A549 treated with AZD9567 at 1 μM for 4 hours (cell line): Measurements from ENCODE around the gene ADAM15. TPM values are rescaled to one million over a fixed set of nuclear protein-coding genes. Genes with fewer than 3 reads are reported as not detected.

ENCODE experiments used
- total RNA-seq: library from RNA; stranded (reverse); fragments of 200-300 nt; extraction: Qiagen RNA extraction; gene quantifications from 5 replicates; pipeline ENCODE4 v1.2.3, GENCODE V29; 2022; ENCODE audit not compliant: insufficient read depth

ADAM15 gene, protein sequence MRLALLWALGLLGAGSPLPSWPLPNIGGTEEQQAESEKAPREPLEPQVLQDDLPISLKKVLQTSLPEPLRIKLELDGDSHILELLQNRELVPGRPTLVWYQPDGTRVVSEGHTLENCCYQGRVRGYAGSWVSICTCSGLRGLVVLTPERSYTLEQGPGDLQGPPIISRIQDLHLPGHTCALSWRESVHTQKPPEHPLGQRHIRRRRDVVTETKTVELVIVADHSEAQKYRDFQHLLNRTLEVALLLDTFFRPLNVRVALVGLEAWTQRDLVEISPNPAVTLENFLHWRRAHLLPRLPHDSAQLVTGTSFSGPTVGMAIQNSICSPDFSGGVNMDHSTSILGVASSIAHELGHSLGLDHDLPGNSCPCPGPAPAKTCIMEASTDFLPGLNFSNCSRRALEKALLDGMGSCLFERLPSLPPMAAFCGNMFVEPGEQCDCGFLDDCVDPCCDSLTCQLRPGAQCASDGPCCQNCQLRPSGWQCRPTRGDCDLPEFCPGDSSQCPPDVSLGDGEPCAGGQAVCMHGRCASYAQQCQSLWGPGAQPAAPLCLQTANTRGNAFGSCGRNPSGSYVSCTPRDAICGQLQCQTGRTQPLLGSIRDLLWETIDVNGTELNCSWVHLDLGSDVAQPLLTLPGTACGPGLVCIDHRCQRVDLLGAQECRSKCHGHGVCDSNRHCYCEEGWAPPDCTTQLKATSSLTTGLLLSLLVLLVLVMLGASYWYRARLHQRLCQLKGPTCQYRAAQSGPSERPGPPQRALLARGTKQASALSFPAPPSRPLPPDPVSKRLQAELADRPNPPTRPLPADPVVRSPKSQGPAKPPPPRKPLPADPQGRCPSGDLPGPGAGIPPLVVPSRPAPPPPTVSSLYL
- total RNA-seq = 55.7 to 115 TPM (median 104 TPM) in 5 replicates

DNA sequence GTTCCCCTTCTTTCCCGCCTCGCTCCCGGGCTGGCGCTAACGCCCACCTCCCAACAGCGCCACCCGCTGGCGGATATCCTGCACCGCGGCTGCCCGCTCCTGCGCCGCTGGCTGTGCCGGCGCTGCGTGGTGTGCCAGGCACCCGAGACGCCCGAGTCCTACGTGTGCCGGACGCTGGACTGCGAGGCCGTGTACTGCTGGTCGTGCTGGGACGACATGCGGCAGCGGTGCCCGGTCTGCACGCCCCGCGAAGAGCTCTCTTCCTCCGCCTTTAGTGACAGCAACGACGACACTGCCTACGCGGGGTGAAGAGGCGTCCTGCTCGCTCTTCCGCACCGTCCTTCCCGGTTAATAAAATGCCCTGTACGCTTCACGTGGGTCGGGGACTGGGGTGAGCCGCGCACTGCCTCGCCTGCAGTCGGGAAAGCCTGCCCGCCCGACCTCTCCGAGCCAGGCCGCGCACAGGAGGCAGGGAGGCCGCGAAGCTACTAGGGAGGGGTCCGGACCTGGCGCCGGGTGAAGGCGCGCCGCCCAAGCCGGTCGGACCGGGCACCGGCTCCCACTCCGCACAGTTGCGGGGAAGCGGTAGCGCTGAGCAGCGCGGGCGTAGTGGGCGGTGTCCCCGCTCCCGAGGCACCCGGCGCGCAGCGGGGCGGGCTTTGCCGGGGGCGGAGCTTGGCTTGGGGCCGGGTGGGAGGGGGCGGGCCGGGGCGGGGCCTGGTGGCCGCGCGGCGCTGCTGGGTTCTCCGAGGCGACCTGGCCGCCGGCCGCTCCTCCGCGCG, at the start of gene ADAM15:
ADAM15 (plus strand) TSS at position 757 of the 782 bp plus-strand sequence. CDS start 71 bp downstream, outside the sequence.

DNA sequence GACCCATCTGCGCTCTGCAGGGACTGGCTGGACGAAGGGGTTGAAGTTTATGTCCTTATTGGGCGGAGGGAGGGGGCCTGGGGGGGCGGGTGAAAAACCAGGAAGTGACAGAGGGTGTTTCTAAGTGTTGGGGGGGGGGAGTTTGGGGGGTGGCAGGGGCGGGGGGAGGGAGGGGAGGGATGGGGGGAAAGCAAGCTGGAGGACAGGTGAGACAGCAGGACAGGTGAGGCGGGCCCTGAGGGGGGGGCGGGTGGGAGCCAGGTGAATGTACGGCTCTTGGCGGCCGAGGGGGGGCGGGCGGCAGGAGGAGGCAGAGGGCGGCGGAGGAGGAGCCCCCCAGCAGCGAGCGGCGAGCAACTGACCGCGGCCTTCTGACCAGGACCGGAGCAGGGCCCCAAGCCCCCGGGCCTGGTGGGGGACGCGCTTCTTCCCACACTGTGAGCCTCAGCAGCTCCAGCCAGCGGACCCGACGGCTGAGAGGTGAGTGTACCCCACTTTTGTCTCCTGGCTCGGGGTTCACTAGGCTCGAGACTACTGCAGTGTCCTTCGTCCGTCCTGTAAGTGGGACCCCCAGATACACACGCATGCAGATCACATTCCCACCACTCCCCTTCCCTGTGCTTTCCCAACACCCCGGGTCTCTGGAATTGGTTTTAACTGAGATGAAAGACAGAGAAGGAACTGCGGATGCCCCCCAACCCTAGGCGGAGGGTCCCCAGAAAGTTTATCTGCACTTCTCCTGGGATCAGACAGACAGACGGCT, 48.5 kb upstream of the ADAM15 start, which contains the start of gene ZBTB7B:
ZBTB7B (plus strand) TSS at position 339 of the 763 bp plus-strand sequence. CDS start 11,859 bp downstream, outside the sequence.

DNA sequence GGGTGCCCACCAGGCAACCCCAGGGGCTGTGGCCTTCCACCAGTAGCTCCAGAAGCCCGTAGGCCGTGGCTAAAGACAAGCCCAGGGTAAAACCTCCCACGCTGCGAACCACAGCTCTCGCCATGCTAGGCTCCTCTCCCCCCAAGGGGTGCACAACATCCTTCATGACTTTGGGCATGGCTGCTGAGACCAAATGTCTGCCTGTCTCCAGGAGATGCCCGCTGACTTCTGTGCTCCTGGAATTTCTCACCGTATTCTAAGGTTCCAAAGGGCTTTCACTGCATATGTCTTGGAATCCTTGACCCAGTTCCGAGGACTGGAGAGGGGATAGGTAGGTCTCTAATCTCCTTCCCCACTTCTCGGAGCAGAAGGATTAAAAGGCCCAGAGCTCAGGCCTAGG, 17.6 kb upstream of the ADAM15 start, which contains the start of the genes DCST1 and DCST2:
DCST1 (plus strand) TSS at position 301 of the 400 bp plus-strand sequence. CDS start 213 bp downstream, outside the sequence.
DCST2 (minus strand) TSS at position 258 of the 400 bp plus-strand sequence; CDS start at position 178, 80 bp downstream.

DNA sequence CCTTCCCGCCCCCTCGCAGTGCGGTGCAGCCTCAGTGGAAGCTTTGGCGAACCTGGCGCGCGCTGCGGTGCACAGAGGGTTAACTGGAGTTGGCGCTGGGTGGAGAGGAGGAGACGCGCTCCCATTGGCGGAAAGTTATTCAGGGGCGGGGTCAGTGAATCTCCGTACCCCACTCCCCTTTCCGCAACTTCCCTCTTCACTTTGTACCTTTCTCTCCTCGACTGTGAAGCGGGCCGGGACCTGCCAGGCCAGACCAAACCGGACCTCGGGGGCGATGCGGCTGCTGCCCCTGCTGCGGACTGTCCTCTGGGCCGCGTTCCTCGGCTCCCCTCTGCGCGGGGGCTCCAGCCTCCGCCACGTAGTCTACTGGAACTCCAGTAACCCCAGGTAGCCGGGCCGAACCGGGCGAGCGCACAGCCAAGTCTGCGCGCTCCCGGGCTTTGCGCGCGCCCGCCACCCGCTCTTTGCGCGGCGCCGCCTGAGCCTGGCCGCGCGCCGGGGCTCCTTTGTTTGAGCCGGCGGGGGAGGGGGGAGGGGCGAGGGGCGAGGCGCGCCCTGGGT, 12.5 kb downstream of the ADAM15 start, which contains the start of gene EFNA4:
EFNA4 (plus strand) TSS at position 191 of the 561 bp plus-strand sequence; CDS start at position 275, 84 bp downstream.

DNA sequence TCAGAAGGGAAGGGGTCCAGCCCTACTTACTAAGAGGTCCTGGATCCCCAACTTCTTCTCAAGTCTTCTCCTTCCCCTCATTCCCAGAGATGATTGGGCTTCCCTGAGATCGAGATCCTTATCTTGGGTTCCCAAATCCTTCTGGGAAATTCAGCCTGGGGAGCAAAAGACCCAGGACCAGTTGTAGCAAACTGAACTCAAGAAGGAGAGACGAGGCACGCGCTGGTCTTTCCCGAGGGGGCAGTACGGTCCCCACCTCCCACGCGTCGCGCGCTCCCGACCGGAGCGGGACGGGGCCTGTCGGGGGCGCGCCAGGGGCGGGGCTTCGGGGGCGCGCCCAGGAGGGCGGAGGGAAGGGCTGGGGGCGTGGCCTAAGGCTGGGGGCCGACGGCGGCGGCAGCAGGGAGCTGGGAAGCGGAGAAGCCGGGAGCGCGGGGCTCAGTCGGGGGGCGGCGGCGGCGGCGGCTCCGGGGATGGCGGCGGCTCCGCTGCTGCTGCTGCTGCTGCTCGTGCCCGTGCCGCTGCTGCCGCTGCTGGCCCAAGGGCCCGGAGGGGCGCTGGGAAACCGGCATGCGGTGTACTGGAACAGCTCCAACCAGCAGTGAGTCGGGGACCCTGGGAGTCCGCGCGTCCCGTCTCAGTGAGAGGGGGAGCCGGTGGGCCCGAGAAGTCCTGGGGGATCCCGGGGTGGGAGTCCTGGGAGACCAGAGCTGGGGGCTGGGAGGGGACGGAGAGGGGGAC, 27.5 kb downstream of the ADAM15 start, which contains the start of gene EFNA3:
EFNA3 (plus strand) TSS at position 369 of the 741 bp plus-strand sequence; CDS start at position 474, 105 bp downstream.

Other genes with a start within 250 kb of the ADAM15 start
- 0.01 to 0.05 TPM (median 0.03 TPM) in 4 of 5 replicates, not detected in the other for gene KCNN3, start 181.0 kb upstream of the ADAM15 start, total RNA-seq
- 33.5 to 46.0 TPM (median 43.0 TPM) in 5 replicates for gene PMVK, start 114.6 kb upstream of the ADAM15 start, total RNA-seq
- 8.0 to 15.6 TPM (median 13.9 TPM) in 5 replicates for gene PBXIP1, start 95.2 kb upstream of the ADAM15 start, total RNA-seq
- 23.8 to 25.3 TPM (median 24.4 TPM) in 5 replicates for gene PYGO2, start 89.5 kb upstream of the ADAM15 start, total RNA-seq
- 163 to 228 TPM (median 221 TPM) in 5 replicates for gene SHC1, start 80.6 kb upstream of the ADAM15 start, total RNA-seq
- 350 to 384 TPM (median 355 TPM) in 5 replicates for gene CKS1B, start 76.6 kb upstream of the ADAM15 start, total RNA-seq
- gene FLAD1, start 68.0 kb upstream of the ADAM15 start, total RNA-seq = 34.0 to 47.4 TPM (median 47.2 TPM) in 5 replicates
- gene LENEP, start 57.7 kb upstream of the ADAM15 start, total RNA-seq = not detected in 5 replicates
- 30.4 to 41.5 TPM (median 37.4 TPM) in 5 replicates for gene ZBTB7B, start 48.5 kb upstream of the ADAM15 start, total RNA-seq
- 0.38 to 0.88 TPM (median 0.56 TPM) in 4 of 5 replicates, not detected in the other for gene DCST2, start 17.5 kb upstream of the ADAM15 start, total RNA-seq
- gene DCST1, start 17.5 kb upstream of the ADAM15 start, total RNA-seq = not detected in 5 replicates
- gene EFNA4, start 12.4 kb downstream of the ADAM15 start, total RNA-seq = 11.3 to 14.4 TPM (median 13.2 TPM) in 5 replicates
- 7.0 to 11.0 TPM (median 7.7 TPM) in 5 replicates for gene EFNA3, start 27.5 kb downstream of the ADAM15 start, total RNA-seq
- 23.7 to 35.1 TPM (median 30.9 TPM) in 5 replicates for gene EFNA1, start 76.6 kb downstream of the ADAM15 start, total RNA-seq
- gene SLC50A1, start 84.5 kb downstream of the ADAM15 start, total RNA-seq = 32.9 to 44.7 TPM (median 35.7 TPM) in 5 replicates
- 71.3 to 102 TPM (median 100 TPM) in 5 replicates for gene DPM3, start 89.2 kb downstream of the ADAM15 start, total RNA-seq
- gene KRTCAP2, start 122.0 kb downstream of the ADAM15 start, total RNA-seq = 226 to 261 TPM (median 239 TPM) in 5 replicates
- gene TRIM46, start 122.5 kb downstream of the ADAM15 start, total RNA-seq = 1.6 to 2.4 TPM (median 2.0 TPM) in 4 of 5 replicates, not detected in the other
- 3.3 to 11.6 TPM (median 9.6 TPM) in 5 replicates for gene THBS3, start 156.6 kb downstream of the ADAM15 start, total RNA-seq
- gene MTX1, start 157.4 kb downstream of the ADAM15 start, total RNA-seq = 71.0 to 72.9 TPM (median 72.6 TPM) in 5 replicates
- 28.4 to 32.9 TPM (median 29.7 TPM) in 5 replicates for gene ENTREP3, start 204.2 kb downstream of the ADAM15 start, total RNA-seq
- 106 to 136 TPM (median 123 TPM) in 5 replicates for gene SCAMP3, start 211.0 kb downstream of the ADAM15 start, total RNA-seq
- gene CLK2, start 222.2 kb downstream of the ADAM15 start, total RNA-seq = 18.9 to 35.2 TPM (median 31.1 TPM) in 5 replicates
- 1.6 to 6.1 TPM (median 5.0 TPM) in 5 replicates for gene HCN3, start 226.1 kb downstream of the ADAM15 start, total RNA-seq